Measurements from ENCODE around the gene TMEM107.
A peak's percentile ranks its signal among the peaks of the same experiment; 100 is the strongest.

TMEM107 gene

GRCh38 chr17:8176197-8176940 lies at the start of gene TMEM107:
Gene TMEM107, minus strand, starts transcription at chr17:8176380. Its CDS starts 94 bp downstream, at chr17:8176286.
- H3K27ac ChIP-seq, result peak within 1 kb of the TSS; percentile 95
- no peak for TF ChIP-seq CTCF (IDR thresholded peaks at IDR 0.05)
- TF ChIP-seq ZFX (IDR thresholded peaks at IDR 0.05; ENCODE audit: borderline replicate concordance), result no peak

GRCh38 chr17:8224891-8225812 lies 49.0 kb upstream of the TMEM107 start:
- TF ChIP-seq CTCF (IDR thresholded peaks at IDR 0.05) (no peak), ZFX (IDR thresholded peaks at IDR 0.05; ENCODE audit: borderline replicate concordance) (no peak)
- peak overlapping the region; percentile 98 for H3K27ac ChIP-seq

GRCh38 chr17:8223356-8224126 lies 47.4 kb upstream of the TMEM107 start:
- TF ChIP-seq ZFX (IDR thresholded peaks at IDR 0.05; ENCODE audit: borderline replicate concordance) (no peak), CTCF (IDR thresholded peaks at IDR 0.05) (peak; percentile 22; the same call in 1 of the 2 replicates)
- peak overlapping the region; percentile 98 for H3K27ac ChIP-seq

GRCh38 chr17:8222630-8223355 lies 46.6 kb upstream of the TMEM107 start:
- no peak for TF ChIP-seq ZFX (IDR thresholded peaks at IDR 0.05; ENCODE audit: borderline replicate concordance)
- TF ChIP-seq CTCF (IDR thresholded peaks at IDR 0.05), result no peak
- peak overlapping the region; percentile 98 for H3K27ac ChIP-seq

- H3K27ac ChIP-seq, result peak overlapping the region; percentile 98
- TF ChIP-seq CTCF (IDR thresholded peaks at IDR 0.05), result no peak
- no peak for TF ChIP-seq ZFX (IDR thresholded peaks at IDR 0.05; ENCODE audit: borderline replicate concordance)
Measured at GRCh38 chr17:8222380-8222629, 46.1 kb upstream of the TMEM107 start.

- peak overlapping the region; percentile 98 for H3K27ac ChIP-seq
- TF ChIP-seq CTCF (IDR thresholded peaks at IDR 0.05), result no peak
- TF ChIP-seq ZFX (IDR thresholded peaks at IDR 0.05; ENCODE audit: borderline replicate concordance), result no peak
Measured at GRCh38 chr17:8221663-8222379, 45.6 kb upstream of the TMEM107 start.

Measured in 22Rv1 (cell line).